BE2C (cell line): ENCODE measurements around the gene ZNF628.

ENCODE experiments used
- DNase-seq: peaks from one replicate; pipeline ENCODE4 v3.0.0-alpha.2; 2020
- H3K27me3 ChIP-seq: fragments of 250-450 bp; sonication (Bioruptor Pico); 2 replicates; pipeline ENCODE4 v1.5.1; 2020; ENCODE audit warnings: mild to moderate bottlenecking
- H3K36me3 ChIP-seq: fragments of 250-450 bp; sonication (Bioruptor Pico); 2 replicates; pipeline ENCODE4 v1.5.1; 2020; ENCODE audit warnings: mild to moderate bottlenecking
- H3K4me1 ChIP-seq: fragments of 250-450 bp; sonication (Bioruptor Pico); 2 replicates; pipeline ENCODE4 v1.5.1; 2020
- H3K4me3 ChIP-seq: 2 replicates; pipeline ENCODE4 v1.5.1; 2011; ENCODE audit warnings: low read depth, low read length
- H3K9me3 ChIP-seq: fragments of 250-450 bp; sonication (Bioruptor Pico); 2 replicates; pipeline ENCODE4 v1.5.1; 2020
- CTCF ChIP-seq: IDR thresholded peaks from 2 replicates; pipeline ENCODE4 v1.5.1; 2012; ENCODE audit warnings: mild to moderate bottlenecking, low read depth, low read length

The ZNF628 gene

GRCh38 chr19:55490478-55491432 is 14.3 kb downstream of the ZNF628 start:
- Histone ChIP-seq H3K27me3 (no peaks in the 10 kb centered on the region), H3K36me3 (no peaks in the 10 kb centered on the region; the same call in 1 of the 2 replicates), H3K4me1 (peaks cover 17% of the 10 kb centered on the region), H3K4me3 (no peak overlapping the region), H3K9me3 (no peaks in the 10 kb centered on the region)
- DNase-seq = peak; percentile 16
- no peak for TF ChIP-seq CTCF

GRCh38 chr19:55491546-55492360 is 15.3 kb downstream of the ZNF628 start:
- TF ChIP-seq CTCF = no peak
- H3K36me3 ChIP-seq = no peaks in the 10 kb centered on the region; the same call in 1 of the 2 replicates
- H3K9me3 ChIP-seq = no peaks in the 10 kb centered on the region
- peaks cover 17% of the 10 kb centered on the region for H3K4me1 ChIP-seq
- no peaks in the 10 kb centered on the region for H3K27me3 ChIP-seq
- no peak for DNase-seq
- H3K4me3 ChIP-seq = no peak overlapping the region

- no peak for DNase-seq
- no peak for TF ChIP-seq CTCF
- Histone ChIP-seq H3K9me3 (no peaks in the 10 kb centered on the region), H3K36me3 (no peaks in the 10 kb centered on the region; the same call in 1 of the 2 replicates), H3K4me3 (no peak overlapping the region), H3K4me1 (peaks cover 10% of the 10 kb centered on the region), H3K27me3 (no peaks in the 10 kb centered on the region)
Observed at GRCh38 chr19:55492362-55492944, 16.0 kb downstream of the ZNF628 start.

- TF ChIP-seq CTCF = no peak
- Histone ChIP-seq H3K9me3 (no peaks in the 10 kb centered on the region), H3K4me1 (peaks cover 5% of the 10 kb centered on the region), H3K27me3 (no peaks in the 10 kb centered on the region), H3K4me3 (no peak overlapping the region), H3K36me3 (no peaks in the 10 kb centered on the region)
- no peak for DNase-seq
Observed at GRCh38 chr19:55493052-55493644, 16.7 kb downstream of the ZNF628 start.

GRCh38 chr19:55493645-55494171 is 17.3 kb downstream of the ZNF628 start:
- Histone ChIP-seq H3K27me3 (no peaks in the 10 kb centered on the region), H3K4me1 (peaks cover 2% of the 10 kb centered on the region; the same call in 1 of the 2 replicates), H3K36me3 (no peaks in the 10 kb centered on the region), H3K9me3 (no peaks in the 10 kb centered on the region), H3K4me3 (no peak overlapping the region)
- no peak for DNase-seq
- no peak for TF ChIP-seq CTCF
